Stimulated activated CD4-positive, alpha-beta T cell treated with anti-CD3 and anti-CD28 coated beads, TNF-alpha, amount 100 ng/mL, for 24 hours (primary cell): ENCODE data around the gene TRIL.

Source experiments
- DNase-seq, 3 experiments: peaks; one replicate each; pipeline ENCODE4 v3.0.0-alpha.2; 2020; ENCODE audit warnings: low read depth in 3 of 3

Gene TRIL

GRCh38 chr7:28958235-28958979, at the start of gene TRIL:
TSS of gene TRIL (minus strand) at chr7:28958330. CDS start at chr7:28958046, 284 bp downstream.
- DNase-seq, result no peak

GRCh38 chr7:29007127-29007526, 49.0 kb upstream of the TRIL start:
- DNase-seq, result no peak

GRCh38 chr7:29005829-29006228, 47.7 kb upstream of the TRIL start:
- DNase-seq, result no peak

- DNase-seq, result no peak
Observed at GRCh38 chr7:29005406-29005805, 47.3 kb upstream of the TRIL start.

- no peak for DNase-seq
Observed at GRCh38 chr7:29003703-29004102, 45.6 kb upstream of the TRIL start.

GRCh38 chr7:29000717-29001076, 42.6 kb upstream of the TRIL start:
- DNase-seq, result no peak

GRCh38 chr7:28999895-29000716, 42.0 kb upstream of the TRIL start:
- DNase-seq, result no peak

GRCh38 chr7:28999427-28999826, 41.3 kb upstream of the TRIL start:
- DNase-seq, result no peak

- no peak for DNase-seq
Observed at GRCh38 chr7:28998105-28998504, 40.0 kb upstream of the TRIL start.

- DNase-seq, result no peak
Observed at GRCh38 chr7:28996836-28997235, 38.7 kb upstream of the TRIL start.

GRCh38 chr7:28993371-28993770, 35.2 kb upstream of the TRIL start:
- DNase-seq, result no peak

- DNase-seq, result no peak
Observed at GRCh38 chr7:28992798-28993197, 34.7 kb upstream of the TRIL start.

- DNase-seq, result no peak
Observed at GRCh38 chr7:28990200-28990960, 32.2 kb upstream of the TRIL start.

- no peak for DNase-seq
Observed at GRCh38 chr7:28989211-28989980, 31.3 kb upstream of the TRIL start.

- no peak for DNase-seq
Observed at GRCh38 chr7:28988810-28989209, 30.7 kb upstream of the TRIL start.

GRCh38 chr7:28988091-28988490, 30.0 kb upstream of the TRIL start:
- no peak for DNase-seq

- no peak for DNase-seq
Observed at GRCh38 chr7:28986765-28987110, 28.6 kb upstream of the TRIL start.

GRCh38 chr7:28986028-28986764, 28.1 kb upstream of the TRIL start:
- no peak for DNase-seq

- DNase-seq, result no peak
Observed at GRCh38 chr7:28984631-28985030, 26.5 kb upstream of the TRIL start.

- no peak for DNase-seq
Observed at GRCh38 chr7:28984217-28984616, 26.1 kb upstream of the TRIL start.
